ENCODE data around the gene AP2M1. TPM values are rescaled to one million over a fixed set of nuclear protein-coding genes. Genes with fewer than 3 reads are reported as not detected.

AP2M1 gene
- total RNA-seq, 2 donors from 2014 or later = 211 to 219 TPM

Other genes starting within 250 kb of the AP2M1 start
- 10 to 100 TPM; 46.6 to 47.6 TPM for gene ABCC5, start 157.0 kb upstream of the AP2M1 start, total RNA-seq
- gene HTR3D, start 143.1 kb upstream of the AP2M1 start, total RNA-seq = not detected
- not detected for gene HTR3C, start 121.8 kb upstream of the AP2M1 start, total RNA-seq
- gene HTR3E, start 77.8 kb upstream of the AP2M1 start, total RNA-seq = under 1 TPM; 0.50 to 0.70 TPM
- 10 to 100 TPM; 32.6 to 40.8 TPM for gene EIF2B5, start 39.5 kb upstream of the AP2M1 start, total RNA-seq
- 10 to 100 TPM; 63.2 to 66.3 TPM for gene DVL3, start 19.5 kb upstream of the AP2M1 start, total RNA-seq
- 10 to 100 TPM; 56.1 to 69.2 TPM for gene ABCF3, start 11.3 kb downstream of the AP2M1 start, total RNA-seq
- 1 to 10 TPM; 2.2 to 3.3 TPM for gene VWA5B2, start 54.7 kb downstream of the AP2M1 start, total RNA-seq
- gene ALG3, start 74.1 kb downstream of the AP2M1 start, total RNA-seq = 10 to 100 TPM; 25.0 to 40.3 TPM
- 1 to 10 TPM; 3.5 to 5.3 TPM for gene EEF1AKMT4, start 74.8 kb downstream of the AP2M1 start, total RNA-seq
- gene CAMK2N2, start 86.7 kb downstream of the AP2M1 start, total RNA-seq = under 1 TPM in 1 of 2 donors, not detected in 1; 0.39 TPM
- under 1 TPM; 0.20 to 0.24 TPM for gene ECE2, start 101.2 kb downstream of the AP2M1 start, total RNA-seq
- 100 to 1,000 TPM; 174 to 187 TPM for gene PSMD2, start 124.4 kb downstream of the AP2M1 start, total RNA-seq
- 100 to 1,000 TPM; 245 to 322 TPM for gene EIF4G1, start 139.8 kb downstream of the AP2M1 start, total RNA-seq
- gene FAM131A, start 162.7 kb downstream of the AP2M1 start, total RNA-seq = 10 to 100 TPM; 16.2 to 20.9 TPM
- gene CLCN2, start 186.8 kb downstream of the AP2M1 start, total RNA-seq = 10 to 100 TPM; 73.2 to 89.9 TPM
- gene POLR2H, start 186.9 kb downstream of the AP2M1 start, total RNA-seq = 10 to 100 TPM; 96.7 to 96.8 TPM
- gene THPO, start 203.4 kb downstream of the AP2M1 start, total RNA-seq = not detected
- 1 to 10 TPM; 2.1 to 2.6 TPM for gene CHRD, start 205.2 kb downstream of the AP2M1 start, total RNA-seq